Stimulated activated CD8-positive, alpha-beta memory T cell treated with anti-CD3 and anti-CD28 coated beads, Interleukin-12 subunit alpha, Interleukin-12 subunit beta, amount 100 ng/mL, for 4 hours (primary cell): ENCODE measurements around the gene SKIL.
"Not testable (repeated sequence)": the region's sequence is repeated elsewhere in the genome, so short reads cannot be mapped to it uniquely, and the experiment has no call there.

Experiments
- DNase-seq: peaks from one replicate; pipeline ENCODE4 v3.0.0-alpha.2; 2020; ENCODE audit warnings: low read depth

SKIL gene

GRCh38 chr3:170357176-170358041, at the start of gene SKIL:
SKIL (plus strand) TSS chr3:170357715; CDS start chr3:170360332, 2,617 bp downstream.
- DNase-seq: peak; percentile 94

- DNase-seq: no peak
Measured at GRCh38 chr3:170309046-170309445, 48.5 kb upstream of the SKIL start.

GRCh38 chr3:170317954-170318353, 39.6 kb upstream of the SKIL start:
- DNase-seq: no peak

- DNase-seq: no peak
Measured at GRCh38 chr3:170320461-170321121, 36.9 kb upstream of the SKIL start.

DNA sequence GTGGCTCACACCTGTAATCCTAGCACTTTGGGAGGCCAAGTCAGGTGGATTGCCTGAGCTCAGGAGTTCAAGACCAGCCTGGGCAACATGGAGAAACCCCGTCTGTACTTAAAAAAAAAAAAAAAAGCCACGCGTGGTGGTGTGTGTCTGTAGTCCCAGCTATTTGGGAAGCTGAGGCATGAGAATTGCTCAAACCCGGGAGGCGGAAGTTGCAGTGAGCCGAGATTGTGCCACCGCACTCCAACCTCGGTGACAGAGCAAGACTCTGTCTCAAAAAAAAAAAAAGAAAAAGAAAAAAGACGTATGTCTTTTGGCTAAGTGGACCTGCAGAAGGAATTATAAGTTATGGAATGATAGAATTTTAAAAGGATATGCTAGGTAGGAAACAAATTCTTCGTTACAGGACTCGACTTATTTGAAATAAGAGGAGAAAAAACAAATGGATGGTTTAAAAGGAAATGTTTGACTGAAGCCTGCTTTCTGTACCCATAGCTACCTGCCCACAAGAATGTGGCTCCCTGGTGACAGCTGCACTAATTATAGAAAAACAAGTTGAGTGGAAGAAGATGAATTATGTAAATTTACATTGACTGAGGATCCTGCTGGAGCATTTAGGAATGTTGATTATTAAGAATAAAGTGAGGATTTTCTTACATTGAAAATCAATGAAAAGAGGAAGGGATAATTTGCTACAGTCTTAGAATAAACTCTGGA, 36.0 kb upstream of the SKIL start:
- DNase-seq: no peak

DNA sequence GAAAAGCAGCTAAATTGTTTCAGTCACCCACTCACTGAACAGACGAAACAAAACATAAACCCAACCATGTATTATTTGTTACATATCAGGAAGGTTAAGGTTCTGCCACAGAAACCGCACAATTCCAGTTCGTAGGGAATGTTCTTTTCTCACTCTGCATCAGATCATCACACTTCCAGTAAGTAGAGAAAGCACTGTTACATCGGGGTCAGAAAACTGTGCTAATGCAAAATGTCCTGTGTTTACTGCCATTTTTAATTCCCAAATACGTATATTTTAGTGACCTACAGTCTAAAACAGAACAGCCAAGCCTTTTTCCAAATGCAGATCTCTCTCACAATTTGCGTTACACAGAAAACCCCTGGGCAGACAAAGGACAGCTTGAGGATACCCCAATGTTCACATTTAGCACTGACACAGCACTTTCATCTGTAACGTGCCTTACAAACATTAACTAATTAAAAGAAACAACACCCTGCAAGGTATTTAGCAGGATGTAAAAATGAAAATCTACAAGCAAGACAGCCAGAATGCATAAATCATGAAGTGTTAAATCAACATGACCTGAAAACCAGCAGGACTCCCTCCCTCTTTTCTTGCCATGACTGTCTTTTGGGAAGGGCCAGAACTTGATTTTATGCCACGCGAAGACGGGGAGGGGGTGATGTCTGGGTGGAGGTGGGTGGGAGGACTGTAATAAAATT, 34.8 kb upstream of the SKIL start:
- DNase-seq: no peak

DNA sequence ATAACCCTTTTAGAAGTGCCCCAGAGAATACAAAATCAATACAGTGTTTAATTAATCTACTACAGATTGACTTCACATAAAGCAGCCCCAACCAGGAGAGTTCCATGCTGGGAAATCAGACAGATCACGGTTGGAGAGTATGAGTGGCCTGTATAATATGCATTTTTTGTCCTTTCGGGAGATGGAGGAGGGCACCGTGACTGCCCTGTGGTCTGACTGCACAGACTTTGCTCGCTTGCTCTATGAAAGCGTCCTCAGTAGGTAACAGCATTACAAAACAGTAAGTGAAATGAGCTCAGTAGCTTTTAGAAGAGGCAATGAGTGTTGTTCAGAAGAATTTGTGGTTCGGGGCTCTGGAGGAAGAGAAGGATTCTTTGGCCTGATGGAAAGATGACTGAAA, 34.2 kb upstream of the SKIL start:
- no peak for DNase-seq

DNA sequence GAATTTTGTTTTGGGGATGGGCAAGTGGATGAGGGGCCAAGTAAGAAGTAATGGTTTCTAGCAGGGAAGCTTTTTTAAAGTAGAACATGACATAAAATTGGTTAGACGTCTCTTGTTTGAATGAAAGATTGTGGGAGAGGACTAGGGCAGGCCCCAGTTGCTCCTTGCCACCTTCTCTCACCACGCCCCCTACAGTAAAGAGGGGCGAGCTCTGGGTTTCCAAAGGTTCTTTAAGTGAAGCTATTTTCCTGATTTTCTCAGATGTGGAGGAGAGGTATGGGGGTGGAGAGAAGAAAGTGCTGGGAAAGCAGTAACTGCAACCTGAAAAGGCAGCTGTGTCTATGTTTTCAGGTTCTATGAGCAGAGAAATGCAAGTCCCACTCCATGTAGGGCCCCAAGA, 32.6 kb upstream of the SKIL start:
- DNase-seq: no peak

DNA sequence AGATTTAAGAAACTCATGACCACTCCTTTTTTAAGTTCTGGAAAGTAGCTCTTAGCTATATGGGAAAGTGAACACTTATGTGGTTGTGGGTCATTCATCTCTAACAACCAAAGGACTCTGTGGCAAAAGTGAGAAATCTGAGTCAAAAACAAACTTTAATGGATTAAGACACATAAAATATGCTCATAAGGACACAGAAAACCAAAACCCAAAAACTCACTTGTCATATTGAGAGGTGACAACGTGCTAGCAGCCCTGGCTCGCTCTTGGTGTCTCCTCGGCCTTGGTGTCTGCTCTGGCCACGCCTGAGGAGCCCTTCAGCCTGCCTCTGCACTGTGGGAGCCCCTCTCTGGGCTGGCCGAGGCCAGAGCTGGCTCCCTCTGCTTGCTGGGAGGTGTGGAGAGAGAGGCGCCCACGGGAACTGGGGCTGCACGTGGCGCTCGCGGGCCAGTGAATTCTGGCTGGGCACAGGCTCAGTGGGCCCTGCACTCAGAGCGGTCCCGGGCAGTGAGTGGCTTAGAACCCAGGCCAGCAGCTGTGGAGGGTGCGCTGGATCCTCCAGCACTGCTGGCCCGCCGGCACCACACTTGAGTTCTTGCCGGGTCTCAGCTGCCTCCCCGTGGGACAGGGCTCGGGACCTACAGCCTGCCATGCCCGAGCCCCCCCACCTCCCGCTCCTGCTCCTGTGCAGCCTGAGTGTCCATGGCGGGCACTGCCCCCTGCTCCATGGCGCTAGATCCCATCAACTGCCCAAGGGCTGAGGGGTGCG, 30.3 kb upstream of the SKIL start:
- DNase-seq: no peak

GRCh38 chr3:170327868-170328548, 29.5 kb upstream of the SKIL start:
- not testable (repeated sequence) for DNase-seq

DNA sequence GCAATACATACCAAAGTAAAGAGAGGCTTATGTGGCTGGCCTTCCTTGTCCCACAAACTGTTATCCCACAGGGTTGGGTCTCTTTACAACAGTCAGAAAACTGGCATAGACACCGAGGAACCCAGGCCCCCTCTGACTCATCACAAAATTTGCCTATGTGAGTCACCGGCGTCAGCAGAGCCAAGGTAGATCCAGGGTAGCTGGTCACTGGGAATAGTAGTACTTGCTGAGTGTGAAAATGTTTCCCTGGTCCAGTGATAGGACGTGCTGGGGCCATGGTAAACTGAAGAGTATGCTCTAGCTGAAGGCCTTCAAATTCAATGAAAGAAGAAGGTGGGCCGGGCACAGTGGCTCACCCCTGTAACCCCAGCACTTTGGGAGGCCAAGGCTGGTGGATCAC, 27.1 kb upstream of the SKIL start:
- no peak for DNase-seq

DNA sequence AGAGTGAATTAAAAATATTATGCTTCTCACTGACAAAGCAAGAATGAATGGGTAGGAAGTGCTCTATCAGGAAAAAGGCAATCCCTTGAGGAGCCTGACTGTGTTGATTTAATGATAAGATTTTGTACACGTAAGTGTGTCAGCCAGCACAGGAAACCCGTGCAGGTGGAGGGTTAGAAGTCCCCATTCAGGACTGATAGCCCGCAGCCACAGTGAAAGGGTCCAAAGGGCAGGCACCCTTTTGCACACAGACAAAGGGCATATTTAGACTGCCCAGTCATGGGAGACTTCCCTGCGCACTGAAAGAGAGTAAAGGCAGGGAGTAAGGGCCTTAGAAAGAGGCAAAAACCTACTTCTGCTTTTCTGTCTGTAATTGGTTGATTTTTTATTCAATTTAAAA, 26.4 kb upstream of the SKIL start:
- no peak for DNase-seq

DNA sequence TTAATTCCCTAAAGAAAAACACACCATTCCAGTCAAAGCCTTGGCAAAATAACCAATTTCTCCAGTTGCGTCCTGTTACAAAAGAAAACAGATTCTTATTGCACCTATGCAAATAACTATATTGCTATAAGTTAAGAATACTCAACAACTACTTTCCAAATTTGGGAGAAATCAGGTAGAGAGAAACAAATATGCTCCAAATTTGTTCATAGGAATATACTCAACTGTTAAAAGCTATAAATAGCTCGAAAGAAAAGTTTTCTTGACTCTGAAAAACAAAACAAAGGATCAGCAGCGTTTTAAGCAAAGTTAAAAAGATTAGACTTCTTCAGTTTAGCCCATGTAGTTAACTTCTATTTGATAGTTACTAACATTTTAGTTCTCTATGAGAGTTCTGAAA, 20.1 kb upstream of the SKIL start:
- DNase-seq: no peak

DNA sequence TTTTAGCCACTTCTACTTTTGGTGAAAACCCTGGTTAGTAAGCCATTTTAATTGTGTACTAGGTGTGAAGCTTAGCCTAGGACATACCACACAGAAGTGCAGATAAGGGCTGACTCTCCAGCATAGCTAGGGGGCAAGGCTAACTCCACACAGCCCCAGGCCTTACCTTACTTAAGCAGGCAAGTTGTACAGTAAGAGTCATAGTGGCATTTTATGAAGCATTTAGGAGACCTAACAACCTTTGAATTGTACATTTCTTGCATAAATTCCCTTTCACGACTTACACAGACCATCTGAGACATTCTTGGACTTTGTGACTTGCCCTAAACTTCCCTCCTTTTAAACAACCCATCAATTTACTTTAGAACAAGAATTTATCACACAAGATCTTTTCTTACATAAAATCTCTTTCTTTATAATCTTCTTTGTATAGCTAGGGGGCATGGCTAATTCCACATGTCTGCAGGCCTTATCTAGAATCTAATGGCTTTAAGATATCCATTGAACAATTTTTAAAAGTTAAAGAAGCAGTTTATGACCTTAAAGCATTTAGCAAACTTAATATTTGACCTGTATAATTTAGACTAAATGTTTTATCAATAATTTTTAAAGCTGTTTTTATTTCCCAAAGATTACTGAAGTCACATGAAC, 18.7 kb upstream of the SKIL start:
- no peak for DNase-seq

DNA sequence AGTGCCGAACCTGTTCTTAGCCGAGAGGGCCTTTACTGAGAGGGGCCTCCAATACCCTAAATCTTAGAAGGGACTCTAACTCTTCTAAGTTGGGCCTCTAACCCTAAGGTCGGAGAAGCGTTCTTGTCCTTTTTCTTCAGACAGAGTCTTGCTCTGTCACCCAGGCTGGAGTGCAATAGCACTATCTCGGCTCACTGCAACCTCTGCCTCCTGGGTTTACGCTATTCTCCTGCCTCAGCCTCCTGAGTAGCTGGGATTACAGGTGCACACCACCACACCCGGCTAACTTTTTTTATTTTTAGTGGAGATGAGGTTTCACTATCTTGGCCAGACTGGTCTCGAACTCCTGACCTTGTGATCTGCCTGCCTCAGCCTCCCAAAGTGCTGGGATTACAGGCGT, 15.2 kb upstream of the SKIL start:
- not testable (repeated sequence) for DNase-seq

- DNase-seq: not testable (repeated sequence)
Measured at GRCh38 chr3:170343859-170344258, 13.7 kb upstream of the SKIL start.

GRCh38 chr3:170344971-170345370, 12.5 kb upstream of the SKIL start:
- DNase-seq: no peak

DNA sequence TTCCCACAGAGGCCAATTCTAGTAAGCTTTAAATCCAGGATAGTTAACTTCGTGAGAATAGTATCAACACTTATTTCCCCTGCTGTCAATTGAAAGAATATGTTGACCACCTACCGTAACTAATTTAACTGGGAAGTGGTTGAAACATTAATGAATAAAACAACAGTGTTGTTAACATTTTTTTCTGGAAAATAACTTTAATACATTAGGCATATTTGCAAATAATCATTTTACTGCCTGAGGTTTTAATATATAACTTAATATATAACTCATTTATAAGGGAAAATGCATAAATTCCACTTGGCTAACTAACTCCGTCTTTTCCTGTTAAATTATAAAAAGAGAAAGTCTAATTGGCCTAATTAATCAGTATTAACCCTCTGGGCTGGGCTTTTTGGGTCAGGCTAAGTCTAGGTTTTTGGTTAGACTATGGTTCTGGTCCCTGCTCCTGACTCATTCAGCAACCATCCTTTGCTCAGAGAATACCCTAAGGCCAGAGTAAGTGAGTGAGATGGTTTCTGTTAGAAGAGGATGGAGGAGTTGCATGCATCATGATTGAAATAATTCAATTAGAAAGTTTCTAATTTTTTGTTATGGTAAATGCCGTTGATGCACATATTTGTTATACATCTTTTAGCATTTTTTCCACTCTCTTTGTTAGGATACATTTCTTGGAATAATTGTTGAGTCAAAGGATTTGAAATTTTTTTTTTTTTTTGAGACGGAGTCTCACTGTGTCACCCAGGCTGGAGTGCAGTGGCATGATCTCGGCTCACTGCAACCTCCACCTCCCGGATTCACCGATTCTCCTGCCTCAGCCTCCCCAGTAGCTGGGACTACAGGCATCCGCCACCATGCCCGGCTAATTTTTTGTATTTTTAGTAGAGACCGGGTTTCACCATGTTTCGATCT, 10.8 kb upstream of the SKIL start:
- DNase-seq: no peak
